Common myeloid progenitor, CD34-positive (primary cell): ENCODE data around the gene SYT8.
A peak's percentile ranks its signal among the peaks of the same experiment; 100 is the strongest.

Experiments
- CTCF ChIA-PET: fragments of 350-600 bp; sonication (Branson Sonifier 250); formaldehyde crosslinking; loops from one replicate; lab custom pipeline; 2021; ENCODE audit warnings: antibody characterized with exemption; lab: Charles Lee
- POLR2A ChIA-PET: fragments of 350-600 bp; sonication (Branson Sonifier 250); formaldehyde crosslinking; loops from one replicate; lab custom pipeline; 2021; ENCODE audit warnings: antibody characterized with exemption; lab: Charles Lee
- DNase-seq, 3 donors: peaks; one replicate each; pipeline versions ENCODE4 v3.0.0 to v3.0.0-alpha.2; 2013
- H3K27ac ChIP-seq, 2 experiments: 1 replicate in 1 of 2; 2 replicates in 1 of 2; pipeline ENCODE4 v1.7.0; 2013; ENCODE audit warnings: inconsistent platforms in 2 of 2, low read length in 2 of 2, mild to moderate bottlenecking in 2 of 2, low read depth in 1 of 2, moderate library complexity in 1 of 2; ENCODE audit not compliant: severe bottlenecking in 2 of 2, insufficient read depth in 1 of 2, poor library complexity in 1 of 2
- H3K27me3 ChIP-seq, 5 experiments: replicated peaks in 2 of 5; 1 replicate in 3 of 5; 2 replicates in 2 of 5; pipeline versions ENCODE4 v1.6.1 to v1.7.0; 2013; ENCODE audit warnings: low read length in 4 of 5, mild to moderate bottlenecking in 2 of 5, moderate library complexity in 2 of 5, inconsistent platforms in 1 of 5; ENCODE audit not compliant: insufficient read depth in 5 of 5, control insufficient read depth in 4 of 5
- H3K36me3 ChIP-seq, 4 experiments: 1 replicate in 2 of 4; 2 replicates in 2 of 4; pipeline versions ENCODE4 v1.6.1 to v1.7.0; 2013; ENCODE audit warnings: low read length in 3 of 4, control low read depth in 1 of 4, mild to moderate bottlenecking in 1 of 4; ENCODE audit not compliant: control insufficient read depth in 4 of 4, insufficient read depth in 4 of 4
- H3K4me1 ChIP-seq, 4 experiments: 1 replicate in 3 of 4; 2 replicates in 1 of 4; pipeline versions ENCODE4 v1.6.1 to v1.7.1; 2013; ENCODE audit warnings: low read length in 3 of 4, mild to moderate bottlenecking in 3 of 4, control low read depth in 1 of 4, inconsistent platforms in 1 of 4, moderate library complexity in 1 of 4; ENCODE audit not compliant: control insufficient read depth in 4 of 4, insufficient read depth in 4 of 4; ENCODE audit errors: control extremely low read depth in 1 of 4
- H3K4me3 ChIP-seq, 7 experiments: 1 replicate in 4 of 7; 2 replicates in 3 of 7; pipeline versions ENCODE4 v1.5.1 to v1.7.0; 2013; ENCODE audit warnings: mild to moderate bottlenecking in 7 of 7, low read length in 6 of 7, moderate library complexity in 6 of 7, inconsistent platforms in 2 of 7, low read depth in 2 of 7, control low read depth in 1 of 7; ENCODE audit not compliant: insufficient read depth in 4 of 7, control insufficient read depth in 1 of 7; ENCODE audit errors: extremely low read depth in 1 of 7
- H3K9me3 ChIP-seq, 5 experiments: 1 replicate in 4 of 5; 2 replicates in 1 of 5; pipeline versions ENCODE4 v1.6.1 to v1.7.1; 2013; ENCODE audit warnings: low read length in 4 of 5, mild to moderate bottlenecking in 2 of 5, inconsistent platforms in 1 of 5, low read depth in 1 of 5, moderate library complexity in 1 of 5; ENCODE audit not compliant: control insufficient read depth in 4 of 5, insufficient read depth in 2 of 5; ENCODE audit errors: control extremely low read depth in 1 of 5
- WGBS: methylation state at CpG from one replicate; pipeline ENCODE4 v1.1.5; 2013; ENCODE audit not compliant: insufficient coverage; 5-methylcytosine and 5-hydroxymethylcytosine counted together

SYT8 gene

GRCh38 chr11:1854949-1855885 lies 20.4 kb downstream of the SYT8 start:
- no peaks in the 10 kb centered on the region for H3K27me3 ChIP-seq
- POLR2A ChIA-PET: no interaction called here
- 87% methylated on average over 19 of the region's 26 CpGs for WGBS

GRCh38 chr11:1855886-1856265 lies 21.1 kb downstream of the SYT8 start:
- Histone ChIP-seq H3K27ac (no peak overlapping the region), H3K4me1 (peaks cover 0 to 52% (median 38%) of the 10 kb centered on the region in 4 experiments), H3K9me3 (no peaks in the 10 kb centered on the region), H3K27me3 (no peaks in the 10 kb centered on the region), H3K36me3 (peaks cover 0 to 2% (median 0%) of the 10 kb centered on the region in 4 experiments), H3K4me3 (no peak overlapping the region)
- no peak for DNase-seq
- ChIA-PET POLR2A (no interaction called here), CTCF (interaction anchor here (0.7 to 1.7 kb wide), 5 partner anchors 10 to 23 kb away, joined by 3 to 4 read pairs (median 3); partner anchors contain the start of gene TNNI2)
- WGBS: 100% methylated on average over 9 of the region's 11 CpGs

More at GRCh38 chr11:1854949-1855885, 20.4 kb downstream of the SYT8 start:
- DNase-seq: no peak
- Histone ChIP-seq H3K9me3 (no peaks in the 10 kb centered on the region), H3K4me1 (peaks cover 0 to 59% (median 42%) of the 10 kb centered on the region in 4 experiments), H3K4me3 (peak overlapping the region in 2 of 7 experiments; percentile 75 to 78), H3K36me3 (peaks cover 0 to 2% (median 0%) of the 10 kb centered on the region in 4 experiments), H3K27ac (no peak overlapping the region)
- CTCF ChIA-PET: interaction anchor here (0.7 to 3.8 kb wide), 4 partner anchors 9 to 21 kb away, joined by 3 to 21 read pairs (median 3); partner anchors contain the start of gene TNNI2

- no peak for DNase-seq
- WGBS: 98% methylated on average over 10 of the region's 13 CpGs
- Histone ChIP-seq H3K36me3 (peaks cover 0 to 2% (median 0%) of the 10 kb centered on the region in 4 experiments), H3K4me3 (no peak overlapping the region), H3K9me3 (no peaks in the 10 kb centered on the region), H3K27me3 (no peaks in the 10 kb centered on the region), H3K4me1 (peaks cover 0 to 49% (median 35%) of the 10 kb centered on the region in 4 experiments), H3K27ac (no peak overlapping the region)
- ChIA-PET POLR2A (no interaction called here), CTCF (interaction anchor here (0.8 to 1.7 kb wide), 6 partner anchors 11 to 27 kb away, joined by 3 to 7 read pairs (median 4); partner anchors contain the start of gene TNNI2)
Observed at GRCh38 chr11:1856306-1857005, 21.7 kb downstream of the SYT8 start.

- H3K9me3 ChIP-seq: no peaks in the 10 kb centered on the region
- peaks cover 0 to 2% (median 0%) of the 10 kb centered on the region in 4 experiments for H3K36me3 ChIP-seq
- H3K27ac ChIP-seq: no peak overlapping the region
- POLR2A ChIA-PET: no interaction called here
- H3K4me3 ChIP-seq: no peak overlapping the region
- DNase-seq: no peak
- WGBS: 89% methylated on average over 10 of the region's 11 CpGs
- H3K4me1 ChIP-seq: peaks cover 0 to 43% (median 29%) of the 10 kb centered on the region in 4 experiments
- H3K27me3 ChIP-seq: no peaks in the 10 kb centered on the region
- CTCF ChIA-PET: interaction anchor here (0.8 to 1.7 kb wide), 4 partner anchors 19 to 26 kb away, joined by 4 to 7 read pairs (median 4); no protein-coding TSS in a partner anchor
Observed at GRCh38 chr11:1857064-1857463, 22.3 kb downstream of the SYT8 start.

- peaks cover 0 to 8% (median under 1%) of the 10 kb centered on the region in 4 experiments for H3K36me3 ChIP-seq
Observed at GRCh38 chr11:1858154-1858553, 23.4 kb downstream of the SYT8 start.

GRCh38 chr11:1858576-1858975 lies 23.8 kb downstream of the SYT8 start:
- no peaks in the 10 kb centered on the region for H3K9me3 ChIP-seq
- DNase-seq: peak in 1 of 3 donors; percentile 40
- 84% methylated on average over 2 of the region's 7 CpGs for WGBS
- H3K36me3 ChIP-seq: peaks cover 0 to 10% (median under 1%) of the 10 kb centered on the region in 4 experiments
- H3K27ac ChIP-seq: no peak overlapping the region
- H3K4me3 ChIP-seq: no peak overlapping the region
- POLR2A ChIA-PET: no interaction called here
- CTCF ChIA-PET: no interaction called here
- H3K4me1 ChIP-seq: peaks cover 0 to 35% (median 18%) of the 10 kb centered on the region in 4 experiments
- H3K27me3 ChIP-seq: no peaks in the 10 kb centered on the region

More at GRCh38 chr11:1858154-1858553, 23.4 kb downstream of the SYT8 start:
- ChIA-PET CTCF (no interaction called here), POLR2A (no interaction called here)
- Histone ChIP-seq H3K27ac (no peak overlapping the region), H3K4me3 (no peak overlapping the region), H3K27me3 (no peaks in the 10 kb centered on the region), H3K4me1 (peaks cover 0 to 35% (median 18%) of the 10 kb centered on the region in 4 experiments), H3K9me3 (no peaks in the 10 kb centered on the region)
- WGBS: 100% methylated on average over 8 of the region's 9 CpGs
- no peak for DNase-seq
